Measurements from ENCODE around the gene SMAD3. TPM values are rescaled to one million over a fixed set of nuclear protein-coding genes. Genes with fewer than 3 reads are reported as not detected.

The SMAD3 gene
- total RNA-seq, 1 donor from 2014 or later: 8.2 TPM

GRCh38 chr15:67202991-67203390 is 137.6 kb downstream of the SMAD3 start:
- Mint-ChIP-seq H3K9me3 (ENCODE audit: unreplicated experiment) (no peaks in the 10 kb centered on the region), H3K4me1 (ENCODE audit: unreplicated experiment) (peaks cover 24% of the 10 kb centered on the region), H3K36me3 (ENCODE audit: low read depth, unreplicated experiment) (peaks cover 6% of the 10 kb centered on the region), H3K4me3 (ENCODE audit: unreplicated experiment) (no peak overlapping the region), H3K27ac (ENCODE audit: unreplicated experiment) (no peak overlapping the region), H3K27me3 (ENCODE audit: unreplicated experiment) (peaks cover 1% of the 10 kb centered on the region)
- TF ChIP-seq, protein P1, sequence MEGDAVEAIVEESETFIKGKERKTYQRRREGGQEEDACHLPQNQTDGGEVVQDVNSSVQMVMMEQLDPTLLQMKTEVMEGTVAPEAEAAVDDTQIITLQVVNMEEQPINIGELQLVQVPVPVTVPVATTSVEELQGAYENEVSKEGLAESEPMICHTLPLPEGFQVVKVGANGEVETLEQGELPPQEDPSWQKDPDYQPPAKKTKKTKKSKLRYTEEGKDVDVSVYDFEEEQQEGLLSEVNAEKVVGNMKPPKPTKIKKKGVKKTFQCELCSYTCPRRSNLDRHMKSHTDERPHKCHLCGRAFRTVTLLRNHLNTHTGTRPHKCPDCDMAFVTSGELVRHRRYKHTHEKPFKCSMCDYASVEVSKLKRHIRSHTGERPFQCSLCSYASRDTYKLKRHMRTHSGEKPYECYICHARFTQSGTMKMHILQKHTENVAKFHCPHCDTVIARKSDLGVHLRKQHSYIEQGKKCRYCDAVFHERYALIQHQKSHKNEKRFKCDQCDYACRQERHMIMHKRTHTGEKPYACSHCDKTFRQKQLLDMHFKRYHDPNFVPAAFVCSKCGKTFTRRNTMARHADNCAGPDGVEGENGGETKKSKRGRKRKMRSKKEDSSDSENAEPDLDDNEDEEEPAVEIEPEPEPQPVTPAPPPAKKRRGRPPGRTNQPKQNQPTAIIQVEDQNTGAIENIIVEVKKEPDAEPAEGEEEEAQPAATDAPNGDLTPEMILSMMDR (IDR thresholded peaks at IDR 0.05; ENCODE audit: unreplicated experiment): no peak
- DNase-seq (ENCODE audit: low spot score): no peak

- no peaks in the 10 kb centered on the region for H3K4me1 Mint-ChIP-seq (ENCODE audit: unreplicated experiment)
- H3K27ac Mint-ChIP-seq (ENCODE audit: unreplicated experiment): no peak overlapping the region
- TF ChIP-seq, protein P1 (IDR thresholded peaks at IDR 0.05; ENCODE audit: unreplicated experiment): no peak
- H3K4me3 Mint-ChIP-seq (ENCODE audit: unreplicated experiment): no peak overlapping the region
- no peaks in the 10 kb centered on the region for H3K9me3 Mint-ChIP-seq (ENCODE audit: unreplicated experiment)
- DNase-seq (ENCODE audit: low spot score): no peak
- H3K27me3 Mint-ChIP-seq (ENCODE audit: unreplicated experiment): no peaks in the 10 kb centered on the region
- H3K36me3 Mint-ChIP-seq (ENCODE audit: low read depth, unreplicated experiment): peaks cover 6% of the 10 kb centered on the region
Observed at GRCh38 chr15:67207555-67208207, 142.3 kb downstream of the SMAD3 start.

DNA sequence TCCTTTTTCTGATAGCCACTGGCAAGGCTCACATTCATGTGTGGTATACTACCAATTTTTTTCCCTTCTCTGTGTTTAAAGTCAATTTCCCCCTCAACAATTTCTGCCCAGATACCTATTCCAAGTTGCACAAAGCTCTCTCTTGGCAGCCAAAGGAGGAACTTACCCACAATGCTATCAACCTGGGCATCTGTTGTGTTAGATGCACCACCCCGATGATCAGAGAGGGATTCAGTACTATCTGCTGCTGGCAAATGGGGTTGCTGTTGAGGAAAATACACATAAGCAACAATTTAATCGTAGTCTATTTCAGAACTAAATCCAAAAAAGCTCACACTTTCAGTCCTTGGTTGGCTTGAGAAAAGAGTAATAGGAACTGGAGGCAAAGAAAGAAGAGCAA is 143.0 kb downstream of the SMAD3 start:
- Mint-ChIP-seq H3K9me3 (ENCODE audit: unreplicated experiment) (no peaks in the 10 kb centered on the region), H3K36me3 (ENCODE audit: low read depth, unreplicated experiment) (peaks cover 6% of the 10 kb centered on the region), H3K4me3 (ENCODE audit: unreplicated experiment) (no peak overlapping the region), H3K27ac (ENCODE audit: unreplicated experiment) (no peak overlapping the region), H3K27me3 (ENCODE audit: unreplicated experiment) (no peaks in the 10 kb centered on the region), H3K4me1 (ENCODE audit: unreplicated experiment) (no peaks in the 10 kb centered on the region)
- TF ChIP-seq, protein P1 (IDR thresholded peaks at IDR 0.05; ENCODE audit: unreplicated experiment): no peak
- DNase-seq (ENCODE audit: low spot score): no peak

DNA sequence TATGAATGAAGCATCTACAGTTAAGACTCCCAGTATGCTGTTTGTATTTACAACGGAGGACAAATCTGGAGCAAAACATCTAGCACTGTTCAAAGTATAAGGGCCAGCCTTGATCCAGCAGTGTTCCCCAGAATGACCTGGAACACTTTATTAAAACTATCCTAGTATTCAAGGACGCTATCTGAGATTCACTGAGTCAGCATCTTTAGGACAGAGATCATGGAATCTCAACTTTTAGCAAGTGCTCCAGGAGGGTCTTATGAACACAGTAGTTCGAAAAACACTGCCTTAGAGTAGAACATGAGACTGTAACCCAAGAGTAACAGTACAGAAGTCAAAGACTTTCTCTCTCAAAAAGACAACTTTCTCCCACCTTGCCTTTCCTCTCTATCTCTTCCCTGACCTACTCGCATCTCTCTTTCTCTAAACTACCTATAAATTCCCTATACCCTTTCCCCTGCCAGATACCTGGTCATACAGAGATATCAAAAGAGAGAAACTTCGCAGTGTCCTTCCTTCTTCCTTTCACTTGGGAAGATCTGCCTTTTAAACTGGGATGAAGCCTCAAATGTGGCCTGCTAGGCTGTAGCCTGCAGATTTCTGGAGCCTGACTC is 145.3 kb downstream of the SMAD3 start:
- Mint-ChIP-seq H3K27me3 (ENCODE audit: unreplicated experiment) (no peaks in the 10 kb centered on the region), H3K4me1 (ENCODE audit: unreplicated experiment) (no peaks in the 10 kb centered on the region), H3K4me3 (ENCODE audit: unreplicated experiment) (no peak overlapping the region), H3K36me3 (ENCODE audit: low read depth, unreplicated experiment) (peaks cover 6% of the 10 kb centered on the region), H3K9me3 (ENCODE audit: unreplicated experiment) (no peaks in the 10 kb centered on the region), H3K27ac (ENCODE audit: unreplicated experiment) (no peak overlapping the region)
- DNase-seq (ENCODE audit: low spot score): no peak
- TF ChIP-seq, protein P1 (IDR thresholded peaks at IDR 0.05; ENCODE audit: unreplicated experiment): no peak

DNA sequence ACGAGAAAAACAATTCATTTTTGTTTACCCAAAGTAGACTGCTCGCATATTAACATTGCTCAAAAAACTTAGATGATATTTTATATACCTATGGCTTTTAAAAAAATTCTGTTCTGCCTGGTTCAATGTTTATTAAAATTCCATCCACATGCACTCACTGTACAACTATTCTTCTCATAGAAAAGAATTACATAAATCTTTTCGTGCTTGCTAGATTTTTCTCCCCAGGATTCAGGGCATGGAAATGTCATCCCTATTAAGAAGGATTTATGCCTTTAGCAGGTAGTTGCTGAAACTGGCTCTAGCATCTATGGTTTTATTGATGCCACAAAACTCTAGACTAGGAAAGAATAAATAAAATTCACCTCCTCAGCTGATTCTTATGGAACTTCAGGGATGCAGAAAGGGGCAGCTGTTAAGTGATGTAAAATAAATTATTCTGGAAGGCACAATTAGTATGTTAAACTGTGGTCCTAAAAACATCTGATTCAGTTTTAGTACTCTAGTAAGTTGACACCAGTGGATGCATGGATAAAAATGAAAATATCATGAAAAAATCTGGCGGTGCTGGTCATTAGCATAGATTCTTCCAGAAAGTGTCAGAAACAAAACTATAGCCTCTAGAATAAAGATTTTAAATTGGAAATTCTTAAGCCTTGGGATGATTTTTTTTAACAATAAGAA is 147.4 kb downstream of the SMAD3 start:
- TF ChIP-seq, protein P1 (IDR thresholded peaks at IDR 0.05; ENCODE audit: unreplicated experiment): no peak
- H3K36me3 Mint-ChIP-seq (ENCODE audit: low read depth, unreplicated experiment): peaks cover 6% of the 10 kb centered on the region
- H3K27me3 Mint-ChIP-seq (ENCODE audit: unreplicated experiment): no peaks in the 10 kb centered on the region
- H3K4me1 Mint-ChIP-seq (ENCODE audit: unreplicated experiment): no peaks in the 10 kb centered on the region
- H3K9me3 Mint-ChIP-seq (ENCODE audit: unreplicated experiment): no peaks in the 10 kb centered on the region
- DNase-seq (ENCODE audit: low spot score): no peak
- H3K4me3 Mint-ChIP-seq (ENCODE audit: unreplicated experiment): no peak overlapping the region
- H3K27ac Mint-ChIP-seq (ENCODE audit: unreplicated experiment): no peak overlapping the region
